WTC11 (cell line): ENCODE results near the gene TNFRSF4. TPM values are rescaled to one million over a fixed set of nuclear protein-coding genes. Genes with fewer than 3 reads are reported as not detected.

Experiments used
- ATAC-seq: fragments of 200-7000 bp; cut with Tn5 transposase; 2 replicates; pipeline ENCODE4 v1.10.0; 2021; ENCODE audit warnings: mild to moderate bottlenecking, moderate library complexity
- CTCF ChIA-PET: fragments of 300-600 bp; sonication (Branson Sonifier 250); formaldehyde crosslinking; loops from one replicate; lab custom pipeline; 2021; ENCODE audit warnings: antibody characterized with exemption; lab: Charles Lee
- POLR2A ChIA-PET: fragments of 350-600 bp; sonication (Branson Sonifier 250); formaldehyde crosslinking; loops from one replicate; lab custom pipeline; 2021; ENCODE audit warnings: antibody characterized with exemption; lab: Charles Lee
- DNase-seq: peaks from one replicate; pipeline ENCODE4 v3.0.0; 2021; ENCODE audit warnings: low spot score
- H3K27ac Mint-ChIP-seq: 2 replicates; pipeline ENCODE4 v1.8.0; 2021; ENCODE audit warnings: mixed read lengths
- H3K27me3 Mint-ChIP-seq: 2 replicates; pipeline ENCODE4 v1.8.0; 2021; ENCODE audit warnings: low read depth, mild to moderate bottlenecking, moderate library complexity, mixed read lengths
- H3K36me3 Mint-ChIP-seq: 2 replicates; pipeline ENCODE4 v1.8.0; 2021; ENCODE audit warnings: mixed read lengths
- H3K4me1 Mint-ChIP-seq: 2 replicates; pipeline ENCODE4 v1.8.0; 2022; ENCODE audit warnings: mixed read lengths
- H3K4me3 Mint-ChIP-seq: 2 replicates; pipeline ENCODE4 v1.8.0; 2021; ENCODE audit warnings: mild to moderate bottlenecking, moderate library complexity, mixed read lengths
- H3K9me3 Mint-ChIP-seq: 2 replicates; pipeline ENCODE4 v1.8.0; 2021; ENCODE audit warnings: mixed read lengths
- ELF4 ChIP-seq: sonication (generic); formaldehyde crosslinking; IDR thresholded peaks from 2 replicates; pipeline ENCODE4 v1.8.1; 2022; ENCODE audit warnings: low read depth, mild to moderate bottlenecking, moderate library complexity, missing genetic modification reagents
- FOXK1 ChIP-seq: sonication (generic); formaldehyde crosslinking; IDR thresholded peaks from 2 replicates; pipeline ENCODE4 v1.8.0; 2022; ENCODE audit warnings: mild to moderate bottlenecking, moderate library complexity, missing genetic modification reagents
- GABPB1 ChIP-seq: sonication (generic); formaldehyde crosslinking; IDR thresholded peaks from 2 replicates; pipeline ENCODE4 v1.8.1; 2023; ENCODE audit warnings: mild to moderate bottlenecking, missing genetic modification reagents
- KAT7 ChIP-seq: sonication (generic); formaldehyde crosslinking; IDR thresholded peaks from 2 replicates; pipeline ENCODE4 v1.8.1; 2023; ENCODE audit warnings: missing genetic modification reagents, mild to moderate bottlenecking, borderline replicate concordance
- NR3C1 ChIP-seq: sonication (generic); formaldehyde crosslinking; conservative IDR thresholded peaks from 2 replicates; pipeline ENCODE4 v1.8.1; 2023; ENCODE audit warnings: low read depth, mild to moderate bottlenecking, missing genetic modification reagents
- PRRX2 ChIP-seq: fragments of 250-450 bp; sonication (Bioruptor Pico); IDR thresholded peaks from 2 replicates; pipeline ENCODE4 v1.8.0; 2021; ENCODE audit warnings: mild to moderate bottlenecking
- RELA ChIP-seq: sonication (generic); formaldehyde crosslinking; IDR thresholded peaks from 2 replicates; pipeline ENCODE4 v1.8.1; 2022; ENCODE audit warnings: missing genetic modification reagents, mild to moderate bottlenecking, borderline replicate concordance
- RORB ChIP-seq: fragments of 250-450 bp; sonication (Bioruptor Pico); IDR thresholded peaks from 2 replicates; pipeline ENCODE4 v1.9.0; 2021; ENCODE audit warnings: mild to moderate bottlenecking
- SP1 ChIP-seq: sonication (generic); formaldehyde crosslinking; conservative IDR thresholded peaks from 2 replicates; pipeline ENCODE4 v1.8.1; 2022; ENCODE audit warnings: missing genetic modification reagents
- ZBTB21 ChIP-seq: sonication (generic); formaldehyde crosslinking; IDR thresholded peaks from 2 replicates; pipeline ENCODE4 v1.8.1; 2023; ENCODE audit warnings: mild to moderate bottlenecking, missing genetic modification reagents, borderline replicate concordance
- ZNF121 ChIP-seq: sonication (generic); formaldehyde crosslinking; IDR thresholded peaks from 2 replicates; pipeline ENCODE4 v1.8.0; 2023; ENCODE audit warnings: missing genetic modification reagents
- ZNF219 ChIP-seq: sonication (generic); formaldehyde crosslinking; IDR thresholded peaks from 2 replicates; pipeline ENCODE4 v1.8.0; 2023; ENCODE audit warnings: missing genetic modification reagents, mild to moderate bottlenecking, borderline replicate concordance
- ZNF263 ChIP-seq: sonication (generic); formaldehyde crosslinking; IDR thresholded peaks from 2 replicates; pipeline ENCODE4 v1.8.1; 2022; ENCODE audit warnings: low read depth, mild to moderate bottlenecking, moderate library complexity, missing genetic modification reagents
- ZNF416 ChIP-seq: fragments of 250-450 bp; sonication (Bioruptor Pico); IDR thresholded peaks from 2 replicates; pipeline ENCODE4 v1.9.0; 2021; ENCODE audit warnings: mild to moderate bottlenecking, inconsistent platforms
- total RNA-seq: library from RNA; stranded (reverse); gene quantifications from 3 replicates; pipeline ENCODE4 v1.2.3, GENCODE V29; 2021
- TF ChIP-seq, protein P1 (sequence below): sonication (generic); formaldehyde crosslinking; IDR thresholded peaks from 2 replicates; pipeline ENCODE4 v1.8.1; 2023; ENCODE audit warnings: mild to moderate bottlenecking, missing genetic modification reagents, borderline replicate concordance
- TF ChIP-seq, protein P2 (sequence below): fragments of 200-600 bp; IDR thresholded peaks from 2 replicates; pipeline ENCODE4 v1.8.0; 2022; ENCODE audit warnings: antibody characterized with exemption
- TF ChIP-seq, protein P3 (sequence below): sonication (generic); formaldehyde crosslinking; IDR thresholded peaks from 2 replicates; pipeline ENCODE4 v1.8.1; 2023; ENCODE audit warnings: mild to moderate bottlenecking, missing genetic modification reagents, moderate library complexity
- TF ChIP-seq, protein P4 (sequence below): sonication (generic); formaldehyde crosslinking; IDR thresholded peaks from 2 replicates; pipeline ENCODE4 v1.8.1; 2023; ENCODE audit warnings: mild to moderate bottlenecking, missing genetic modification reagents
- TF ChIP-seq, protein P5 (sequence below): fragments of 250-450 bp; sonication (Bioruptor Pico); IDR thresholded peaks from 2 replicates; pipeline ENCODE4 v2.1.2; 2022; ENCODE audit warnings: mild to moderate bottlenecking, moderate library complexity
- TF ChIP-seq, protein P6 (sequence below): sonication (generic); formaldehyde crosslinking; IDR thresholded peaks from 2 replicates; pipeline ENCODE4 v1.8.0; 2022; ENCODE audit warnings: mild to moderate bottlenecking, missing genetic modification reagents
- TF ChIP-seq, protein P7 (sequence below): sonication (generic); formaldehyde crosslinking; IDR thresholded peaks from 2 replicates; pipeline ENCODE4 v1.8.1; 2022; ENCODE audit warnings: mild to moderate bottlenecking, moderate library complexity, missing genetic modification reagents
- TF ChIP-seq, protein P8 (sequence below): sonication (generic); formaldehyde crosslinking; IDR thresholded peaks from 2 replicates; pipeline ENCODE4 v1.8.1; 2023; ENCODE audit warnings: mild to moderate bottlenecking, moderate library complexity, missing genetic modification reagents

The TNFRSF4 gene
- total RNA-seq, 1 experiment from 2014 or later, result 0.33 TPM

DNA sequence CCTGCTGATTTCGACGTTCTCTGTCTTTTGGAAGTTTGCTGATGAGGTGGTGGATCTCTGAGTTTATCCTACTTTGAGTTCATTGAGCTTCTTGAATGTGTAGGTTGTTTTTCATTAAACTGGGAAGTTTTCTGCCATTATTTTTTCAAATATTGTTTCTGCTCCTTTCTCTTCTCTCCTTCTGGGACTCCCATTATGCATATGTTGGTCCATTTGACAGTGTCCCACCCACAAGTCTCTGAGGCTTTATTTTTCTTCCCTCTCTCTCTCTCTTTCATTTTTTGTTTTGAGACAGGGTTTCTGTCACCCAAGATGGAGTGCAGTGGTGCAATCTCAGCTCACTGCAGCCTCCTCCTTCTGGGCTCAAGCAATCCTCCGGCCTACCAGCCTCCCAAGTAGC, 19.2 kb downstream of the TNFRSF4 start:
- TF ChIP-seq, protein P1, sequence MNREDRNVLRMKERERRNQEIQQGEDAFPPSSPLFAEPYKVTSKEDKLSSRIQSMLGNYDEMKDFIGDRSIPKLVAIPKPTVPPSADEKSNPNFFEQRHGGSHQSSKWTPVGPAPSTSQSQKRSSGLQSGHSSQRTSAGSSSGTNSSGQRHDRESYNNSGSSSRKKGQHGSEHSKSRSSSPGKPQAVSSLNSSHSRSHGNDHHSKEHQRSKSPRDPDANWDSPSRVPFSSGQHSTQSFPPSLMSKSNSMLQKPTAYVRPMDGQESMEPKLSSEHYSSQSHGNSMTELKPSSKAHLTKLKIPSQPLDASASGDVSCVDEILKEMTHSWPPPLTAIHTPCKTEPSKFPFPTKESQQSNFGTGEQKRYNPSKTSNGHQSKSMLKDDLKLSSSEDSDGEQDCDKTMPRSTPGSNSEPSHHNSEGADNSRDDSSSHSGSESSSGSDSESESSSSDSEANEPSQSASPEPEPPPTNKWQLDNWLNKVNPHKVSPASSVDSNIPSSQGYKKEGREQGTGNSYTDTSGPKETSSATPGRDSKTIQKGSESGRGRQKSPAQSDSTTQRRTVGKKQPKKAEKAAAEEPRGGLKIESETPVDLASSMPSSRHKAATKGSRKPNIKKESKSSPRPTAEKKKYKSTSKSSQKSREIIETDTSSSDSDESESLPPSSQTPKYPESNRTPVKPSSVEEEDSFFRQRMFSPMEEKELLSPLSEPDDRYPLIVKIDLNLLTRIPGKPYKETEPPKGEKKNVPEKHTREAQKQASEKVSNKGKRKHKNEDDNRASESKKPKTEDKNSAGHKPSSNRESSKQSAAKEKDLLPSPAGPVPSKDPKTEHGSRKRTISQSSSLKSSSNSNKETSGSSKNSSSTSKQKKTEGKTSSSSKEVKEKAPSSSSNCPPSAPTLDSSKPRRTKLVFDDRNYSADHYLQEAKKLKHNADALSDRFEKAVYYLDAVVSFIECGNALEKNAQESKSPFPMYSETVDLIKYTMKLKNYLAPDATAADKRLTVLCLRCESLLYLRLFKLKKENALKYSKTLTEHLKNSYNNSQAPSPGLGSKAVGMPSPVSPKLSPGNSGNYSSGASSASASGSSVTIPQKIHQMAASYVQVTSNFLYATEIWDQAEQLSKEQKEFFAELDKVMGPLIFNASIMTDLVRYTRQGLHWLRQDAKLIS (CRISPR knock-in tag), result no peak
- TF ChIP-seq, protein P2, sequence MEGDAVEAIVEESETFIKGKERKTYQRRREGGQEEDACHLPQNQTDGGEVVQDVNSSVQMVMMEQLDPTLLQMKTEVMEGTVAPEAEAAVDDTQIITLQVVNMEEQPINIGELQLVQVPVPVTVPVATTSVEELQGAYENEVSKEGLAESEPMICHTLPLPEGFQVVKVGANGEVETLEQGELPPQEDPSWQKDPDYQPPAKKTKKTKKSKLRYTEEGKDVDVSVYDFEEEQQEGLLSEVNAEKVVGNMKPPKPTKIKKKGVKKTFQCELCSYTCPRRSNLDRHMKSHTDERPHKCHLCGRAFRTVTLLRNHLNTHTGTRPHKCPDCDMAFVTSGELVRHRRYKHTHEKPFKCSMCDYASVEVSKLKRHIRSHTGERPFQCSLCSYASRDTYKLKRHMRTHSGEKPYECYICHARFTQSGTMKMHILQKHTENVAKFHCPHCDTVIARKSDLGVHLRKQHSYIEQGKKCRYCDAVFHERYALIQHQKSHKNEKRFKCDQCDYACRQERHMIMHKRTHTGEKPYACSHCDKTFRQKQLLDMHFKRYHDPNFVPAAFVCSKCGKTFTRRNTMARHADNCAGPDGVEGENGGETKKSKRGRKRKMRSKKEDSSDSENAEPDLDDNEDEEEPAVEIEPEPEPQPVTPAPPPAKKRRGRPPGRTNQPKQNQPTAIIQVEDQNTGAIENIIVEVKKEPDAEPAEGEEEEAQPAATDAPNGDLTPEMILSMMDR, result no peak
- TF ChIP-seq, protein P3, sequence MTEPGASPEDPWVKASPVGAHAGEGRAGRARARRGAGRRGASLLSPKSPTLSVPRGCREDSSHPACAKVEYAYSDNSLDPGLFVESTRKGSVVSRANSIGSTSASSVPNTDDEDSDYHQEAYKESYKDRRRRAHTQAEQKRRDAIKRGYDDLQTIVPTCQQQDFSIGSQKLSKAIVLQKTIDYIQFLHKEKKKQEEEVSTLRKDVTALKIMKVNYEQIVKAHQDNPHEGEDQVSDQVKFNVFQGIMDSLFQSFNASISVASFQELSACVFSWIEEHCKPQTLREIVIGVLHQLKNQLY (CRISPR knock-in tag), result no peak
- no peak for TF ChIP-seq PRRX2 (CRISPR knock-in tag)
- no peak for TF ChIP-seq NR3C1 (CRISPR knock-in tag)
- no peak for TF ChIP-seq KAT7 (CRISPR knock-in tag)
- no peak for TF ChIP-seq ZNF121
- TF ChIP-seq ZBTB21 (CRISPR knock-in tag), result no peak
- TF ChIP-seq ELF4 (CRISPR knock-in tag), result no peak
- TF ChIP-seq, protein P4, sequence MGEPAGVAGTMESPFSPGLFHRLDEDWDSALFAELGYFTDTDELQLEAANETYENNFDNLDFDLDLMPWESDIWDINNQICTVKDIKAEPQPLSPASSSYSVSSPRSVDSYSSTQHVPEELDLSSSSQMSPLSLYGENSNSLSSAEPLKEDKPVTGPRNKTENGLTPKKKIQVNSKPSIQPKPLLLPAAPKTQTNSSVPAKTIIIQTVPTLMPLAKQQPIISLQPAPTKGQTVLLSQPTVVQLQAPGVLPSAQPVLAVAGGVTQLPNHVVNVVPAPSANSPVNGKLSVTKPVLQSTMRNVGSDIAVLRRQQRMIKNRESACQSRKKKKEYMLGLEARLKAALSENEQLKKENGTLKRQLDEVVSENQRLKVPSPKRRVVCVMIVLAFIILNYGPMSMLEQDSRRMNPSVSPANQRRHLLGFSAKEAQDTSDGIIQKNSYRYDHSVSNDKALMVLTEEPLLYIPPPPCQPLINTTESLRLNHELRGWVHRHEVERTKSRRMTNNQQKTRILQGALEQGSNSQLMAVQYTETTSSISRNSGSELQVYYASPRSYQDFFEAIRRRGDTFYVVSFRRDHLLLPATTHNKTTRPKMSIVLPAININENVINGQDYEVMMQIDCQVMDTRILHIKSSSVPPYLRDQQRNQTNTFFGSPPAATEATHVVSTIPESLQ, result no peak
- TF ChIP-seq RELA (CRISPR knock-in tag), result no peak
- TF ChIP-seq ZNF416 (CRISPR knock-in tag), result no peak
- TF ChIP-seq, protein P5, sequence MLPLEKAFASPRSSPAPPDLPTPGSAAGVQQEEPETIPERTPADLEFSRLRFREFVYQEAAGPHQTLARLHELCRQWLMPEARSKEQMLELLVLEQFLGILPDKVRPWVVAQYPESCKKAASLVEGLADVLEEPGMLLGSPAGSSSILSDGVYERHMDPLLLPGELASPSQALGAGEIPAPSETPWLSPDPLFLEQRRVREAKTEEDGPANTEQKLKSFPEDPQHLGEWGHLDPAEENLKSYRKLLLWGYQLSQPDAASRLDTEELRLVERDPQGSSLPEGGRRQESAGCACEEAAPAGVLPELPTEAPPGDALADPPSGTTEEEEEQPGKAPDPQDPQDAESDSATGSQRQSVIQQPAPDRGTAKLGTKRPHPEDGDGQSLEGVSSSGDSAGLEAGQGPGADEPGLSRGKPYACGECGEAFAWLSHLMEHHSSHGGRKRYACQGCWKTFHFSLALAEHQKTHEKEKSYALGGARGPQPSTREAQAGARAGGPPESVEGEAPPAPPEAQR, result no peak
- no peak for TF ChIP-seq FOXK1 (CRISPR knock-in tag)
- no peak for TF ChIP-seq GABPB1
- TF ChIP-seq RORB, result no peak
- TF ChIP-seq ZNF263 (CRISPR knock-in tag), result no peak
- TF ChIP-seq, all 79 proteins: peak for 0
- DNase-seq (no peak), ATAC-seq (no peak)
- peaks cover 42% of the 10 kb centered on the region for H3K9me3 Mint-ChIP-seq
- H3K4me3 Mint-ChIP-seq, result no peak overlapping the region
- H3K36me3 Mint-ChIP-seq, result peaks cover 15% of the 10 kb centered on the region
- H3K27me3 Mint-ChIP-seq, result peaks cover 22% of the 10 kb centered on the region
- no peak overlapping the region for H3K27ac Mint-ChIP-seq
- ChIA-PET CTCF (interaction anchor here (1.2 kb wide), 1 partner anchor 17 kb away, joined by 3 read pairs; no protein-coding TSS in a partner anchor), POLR2A (no interaction called here)
- no peaks in the 10 kb centered on the region for H3K4me1 Mint-ChIP-seq

DNA sequence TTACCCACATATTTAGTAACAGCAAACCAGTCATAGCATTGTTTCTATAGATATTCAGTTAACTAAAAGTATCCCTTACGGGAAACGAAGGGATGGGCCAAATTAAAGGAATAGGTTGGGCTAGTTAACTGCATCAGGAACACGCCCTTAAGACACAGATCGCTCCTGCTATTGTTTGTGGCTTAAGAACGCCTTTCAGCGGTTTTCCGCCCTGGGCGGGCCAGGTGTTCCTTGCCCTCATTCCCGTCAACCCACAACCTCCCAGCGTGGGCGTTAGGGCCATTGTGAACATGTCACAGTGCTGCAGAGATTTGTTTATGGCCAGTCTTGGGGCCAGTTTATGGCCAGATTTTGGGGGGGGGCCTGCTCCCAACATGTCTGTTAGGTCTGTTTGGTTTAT, 22.2 kb downstream of the TNFRSF4 start:
- H3K4me1 Mint-ChIP-seq, result no peaks in the 10 kb centered on the region
- no peak for DNase-seq
- CTCF ChIA-PET, result no interaction called here
- TF ChIP-seq, protein P6, sequence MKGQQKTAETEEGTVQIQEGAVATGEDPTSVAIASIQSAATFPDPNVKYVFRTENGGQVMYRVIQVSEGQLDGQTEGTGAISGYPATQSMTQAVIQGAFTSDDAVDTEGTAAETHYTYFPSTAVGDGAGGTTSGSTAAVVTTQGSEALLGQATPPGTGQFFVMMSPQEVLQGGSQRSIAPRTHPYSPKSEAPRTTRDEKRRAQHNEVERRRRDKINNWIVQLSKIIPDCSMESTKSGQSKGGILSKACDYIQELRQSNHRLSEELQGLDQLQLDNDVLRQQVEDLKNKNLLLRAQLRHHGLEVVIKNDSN, result no peak
- TF ChIP-seq, protein P7, sequence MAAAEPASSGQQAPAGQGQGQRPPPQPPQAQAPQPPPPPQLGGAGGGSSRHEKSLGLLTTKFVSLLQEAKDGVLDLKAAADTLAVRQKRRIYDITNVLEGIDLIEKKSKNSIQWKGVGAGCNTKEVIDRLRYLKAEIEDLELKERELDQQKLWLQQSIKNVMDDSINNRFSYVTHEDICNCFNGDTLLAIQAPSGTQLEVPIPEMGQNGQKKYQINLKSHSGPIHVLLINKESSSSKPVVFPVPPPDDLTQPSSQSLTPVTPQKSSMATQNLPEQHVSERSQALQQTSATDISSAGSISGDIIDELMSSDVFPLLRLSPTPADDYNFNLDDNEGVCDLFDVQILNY (CRISPR knock-in tag), result no peak
- TF ChIP-seq ZNF219 (CRISPR knock-in tag), result no peak
- TF ChIP-seq, protein P8, sequence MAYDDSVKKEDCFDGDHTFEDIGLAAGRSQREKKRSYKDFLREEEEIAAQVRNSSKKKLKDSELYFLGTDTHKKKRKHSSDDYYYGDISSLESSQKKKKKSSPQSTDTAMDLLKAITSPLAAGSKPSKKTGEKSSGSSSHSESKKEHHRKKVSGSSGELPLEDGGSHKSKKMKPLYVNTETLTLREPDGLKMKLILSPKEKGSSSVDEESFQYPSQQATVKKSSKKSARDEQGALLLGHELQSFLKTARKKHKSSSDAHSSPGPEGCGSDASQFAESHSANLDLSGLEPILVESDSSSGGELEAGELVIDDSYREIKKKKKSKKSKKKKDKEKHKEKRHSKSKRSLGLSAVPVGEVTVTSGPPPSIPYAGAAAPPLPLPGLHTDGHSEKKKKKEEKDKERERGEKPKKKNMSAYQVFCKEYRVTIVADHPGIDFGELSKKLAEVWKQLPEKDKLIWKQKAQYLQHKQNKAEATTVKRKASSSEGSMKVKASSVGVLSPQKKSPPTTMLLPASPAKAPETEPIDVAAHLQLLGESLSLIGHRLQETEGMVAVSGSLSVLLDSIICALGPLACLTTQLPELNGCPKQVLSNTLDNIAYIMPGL (CRISPR knock-in tag), result no peak
- no peak for TF ChIP-seq SP1 (CRISPR knock-in tag)
- TF ChIP-seq, all 79 proteins: peak for 0
- H3K9me3 Mint-ChIP-seq, result peaks cover 56% of the 10 kb centered on the region
- H3K27ac Mint-ChIP-seq, result no peak overlapping the region
- ATAC-seq, result no peak
- no peak overlapping the region for H3K4me3 Mint-ChIP-seq
- H3K36me3 Mint-ChIP-seq, result peaks cover 15% of the 10 kb centered on the region
- POLR2A ChIA-PET, result no interaction called here
- H3K27me3 Mint-ChIP-seq, result peaks cover 22% of the 10 kb centered on the region
